Upper lobe of left lung (tissue), 4 donors: ENCODE data around the gene ZNF547.

Experiments
- CTCF ChIP-seq, 6 experiments: fragments of 450-650 bp in 4 of 6; fragments of 200-600 bp in 2 of 6; sonication (generic) in 2 of 6; IDR thresholded peaks; one replicate each; pipeline ENCODE4 v1.5.1; 2016 to 2019; ENCODE audit warnings: antibody characterized with exemption in 6 of 6
- EP300 ChIP-seq, 4 donors: sonication (generic); formaldehyde crosslinking; IDR thresholded peaks; one replicate each; pipeline ENCODE4 v1.5.1; 2017; ENCODE audit warnings: antibody characterized with exemption in 4 of 4, control low read depth in 2 of 4
- POLR2A ChIP-seq, 4 donors: fragments of 450-650 bp; IDR thresholded peaks; one replicate each; pipeline ENCODE4 v1.5.1; 2016 to 2017; ENCODE audit warnings: antibody characterized with exemption in 4 of 4, mild to moderate bottlenecking in 2 of 4

- TF ChIP-seq CTCF (IDR thresholded peaks at IDR 0.05), result no peak
- TF ChIP-seq EP300 (IDR thresholded peaks at IDR 0.05), result no peak
- TF ChIP-seq POLR2A (IDR thresholded peaks at IDR 0.05), result no peak
Measured at GRCh38 chr19:57319869-57320179, 43.5 kb upstream of the ZNF547 start.
